HG03108 (cell line): ENCODE results near the gene ACTA1.
"Not testable (repeated sequence)": the region's sequence is repeated elsewhere in the genome, so short reads cannot be mapped to it uniquely, and the experiment has no call there.

Source experiments
- ATAC-seq: cut with Tn5 transposase; IDR thresholded peaks from one replicate; pipeline ENCODE4 v1.9.1; 2021; ENCODE audit warnings: moderate library complexity; ENCODE audit not compliant: unreplicated experiment

The ACTA1 gene

GRCh38 chr1:229440851-229441537 lies 7.1 kb upstream of the ACTA1 start:
- ATAC-seq, result peak; percentile 94

- no peak for ATAC-seq
These were observed 4.1 kb upstream of the ACTA1 start for GRCh38 chr1:229438021-229438420.

- no peak for ATAC-seq
These were observed 3.5 kb upstream of the ACTA1 start for GRCh38 chr1:229437443-229437842.

GRCh38 chr1:229436201-229436600 lies 2.3 kb upstream of the ACTA1 start:
- ATAC-seq, result no peak

GRCh38 chr1:229434641-229435051 lies 752 bp upstream of the ACTA1 start:
- ATAC-seq, result no peak

GRCh38 chr1:229433364-229434004 lies 410 bp downstream of the ACTA1 start:
- no peak for ATAC-seq

- ATAC-seq, result no peak
These were observed 989 bp downstream of the ACTA1 start for GRCh38 chr1:229432905-229433304.

GRCh38 chr1:229432116-229432461 lies 1.8 kb downstream of the ACTA1 start:
- no peak for ATAC-seq

- ATAC-seq, result no peak
These were observed 2.4 kb downstream of the ACTA1 start for GRCh38 chr1:229431284-229432115.

GRCh38 chr1:229430761-229431283 lies 3.1 kb downstream of the ACTA1 start:
- ATAC-seq, result no peak

- no peak for ATAC-seq
These were observed 5.6 kb downstream of the ACTA1 start for GRCh38 chr1:229428256-229428655.

- ATAC-seq, result no peak
These were observed 6.3 kb downstream of the ACTA1 start for GRCh38 chr1:229427572-229427971.

- no peak for ATAC-seq
These were observed 8.2 kb downstream of the ACTA1 start for GRCh38 chr1:229425564-229426159.

GRCh38 chr1:229420765-229421164 lies 13.1 kb downstream of the ACTA1 start:
- ATAC-seq, result no peak

GRCh38 chr1:229420224-229420623 lies 13.7 kb downstream of the ACTA1 start:
- no peak for ATAC-seq

GRCh38 chr1:229418586-229418985 lies 15.3 kb downstream of the ACTA1 start:
- ATAC-seq, result not testable (repeated sequence)

GRCh38 chr1:229412810-229413209 lies 21.1 kb downstream of the ACTA1 start:
- not testable (repeated sequence) for ATAC-seq

GRCh38 chr1:229412056-229412455 lies 21.8 kb downstream of the ACTA1 start:
- no peak for ATAC-seq

GRCh38 chr1:229411434-229412055 lies 22.3 kb downstream of the ACTA1 start:
- ATAC-seq, result no peak

- ATAC-seq, result no peak
These were observed 23.0 kb downstream of the ACTA1 start for GRCh38 chr1:229410692-229411433.
